ENCODE results near the gene STMP1. TPM values are rescaled to one million over a fixed set of nuclear protein-coding genes. Genes with fewer than 3 reads are reported as not detected.
A peak's percentile ranks its signal among the peaks of the same experiment; 100 is the strongest.
"Not testable (repeated sequence)": the region's sequence is repeated elsewhere in the genome, so short reads cannot be mapped to it uniquely, and the experiment has no call there.

STMP1 gene
- total RNA-seq, 1 experiment from 2014 or later = 38.4 TPM

DNA sequence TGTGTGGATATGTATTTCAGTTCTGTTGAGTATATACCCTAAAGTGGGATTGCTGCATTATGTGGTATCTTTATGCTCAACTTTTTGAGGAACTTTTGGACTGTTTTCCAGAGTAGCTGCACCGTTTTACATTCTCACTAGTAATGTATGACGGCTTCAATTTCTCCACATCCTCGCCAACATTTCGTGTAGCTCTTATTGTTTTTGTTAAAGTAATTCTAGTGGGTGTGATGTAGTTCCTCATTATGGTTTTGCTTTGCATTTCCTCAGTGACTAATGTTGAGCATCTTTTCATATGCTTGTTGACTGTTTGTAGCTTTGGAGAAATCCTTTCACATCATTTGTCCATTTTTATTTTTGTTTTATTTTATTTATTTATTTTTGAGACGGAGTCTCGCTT is 4.5 kb downstream of the STMP1 start:
- no peak overlapping the region for H4K8ac ChIP-seq (replicated peaks; ENCODE audit: insufficient read length, low read depth, low read length)
- no peak overlapping the region for H3K23ac ChIP-seq (ENCODE audit: insufficient read length, low read depth, low read length)
- H2BK15ac ChIP-seq (ENCODE audit: low read depth, low read length) = no peak overlapping the region
- no peak overlapping the region for H2BK12ac ChIP-seq (ENCODE audit: insufficient read length, low read depth, low read length)
- H3K36me3 Mint-ChIP-seq (ENCODE audit: insufficient read depth in 1 of 3, low read depth in 3 of 3) = peaks cover 16 to 23% (median 18%) of the 10 kb centered on the region in 3 experiments
- 0 out of 7 replicates have a peak overlapping the region, but pooled peaks of 1 of the 3 experiments have one; percentile 28 for H3K27ac Mint-ChIP-seq
- H3K56ac ChIP-seq (ENCODE audit: insufficient read length, low read depth, low read length) = no peak overlapping the region
- H3K4ac ChIP-seq (ENCODE audit: low read depth, low read length) = no peak overlapping the region
- H2BK20ac ChIP-seq (ENCODE audit: low read depth, low read length, poor library complexity, severe bottlenecking) = no peak overlapping the region
- H4K91ac ChIP-seq (ENCODE audit: insufficient read length, low read depth, low read length) = no peak overlapping the region
- H3K4me2 ChIP-seq (ENCODE audit: insufficient read depth, insufficient read length, low read length) = no peak overlapping the region
- no peak for DNase-seq
- peaks cover 7% of the 10 kb centered on the region; the same call in 1 of the 2 replicates for H3K79me2 ChIP-seq (ENCODE audit: insufficient read depth, low read length)
- TF ChIP-seq, protein P1, sequence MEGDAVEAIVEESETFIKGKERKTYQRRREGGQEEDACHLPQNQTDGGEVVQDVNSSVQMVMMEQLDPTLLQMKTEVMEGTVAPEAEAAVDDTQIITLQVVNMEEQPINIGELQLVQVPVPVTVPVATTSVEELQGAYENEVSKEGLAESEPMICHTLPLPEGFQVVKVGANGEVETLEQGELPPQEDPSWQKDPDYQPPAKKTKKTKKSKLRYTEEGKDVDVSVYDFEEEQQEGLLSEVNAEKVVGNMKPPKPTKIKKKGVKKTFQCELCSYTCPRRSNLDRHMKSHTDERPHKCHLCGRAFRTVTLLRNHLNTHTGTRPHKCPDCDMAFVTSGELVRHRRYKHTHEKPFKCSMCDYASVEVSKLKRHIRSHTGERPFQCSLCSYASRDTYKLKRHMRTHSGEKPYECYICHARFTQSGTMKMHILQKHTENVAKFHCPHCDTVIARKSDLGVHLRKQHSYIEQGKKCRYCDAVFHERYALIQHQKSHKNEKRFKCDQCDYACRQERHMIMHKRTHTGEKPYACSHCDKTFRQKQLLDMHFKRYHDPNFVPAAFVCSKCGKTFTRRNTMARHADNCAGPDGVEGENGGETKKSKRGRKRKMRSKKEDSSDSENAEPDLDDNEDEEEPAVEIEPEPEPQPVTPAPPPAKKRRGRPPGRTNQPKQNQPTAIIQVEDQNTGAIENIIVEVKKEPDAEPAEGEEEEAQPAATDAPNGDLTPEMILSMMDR (conservative IDR thresholded peaks at IDR 0.05) = no peak
- H3K9me3 ChIP-seq (ENCODE audit: control insufficient read depth, low read depth, low read length) = no peaks in the 10 kb centered on the region
- no peak overlapping the region for H2BK5ac ChIP-seq (ENCODE audit: insufficient read length, low read length)
- no peak overlapping the region for H3K18ac ChIP-seq (ENCODE audit: insufficient read length, low read depth, low read length)
- no peaks in the 10 kb centered on the region for H3K27me3 ChIP-seq (ENCODE audit: insufficient read depth, low read length)
- peaks cover 7% of the 10 kb centered on the region for H3K79me1 ChIP-seq (ENCODE audit: insufficient read depth, low read depth, low read length, poor library complexity, severe bottlenecking)
- no peaks in the 10 kb centered on the region for H4K20me1 ChIP-seq (ENCODE audit: control insufficient read depth, insufficient read depth, insufficient read length)
- no peak overlapping the region for H4K5ac ChIP-seq (ENCODE audit: insufficient read length, low read depth, low read length)
- no peak overlapping the region for H3K9ac ChIP-seq (ENCODE audit: extremely low read depth, insufficient read length, low read length)
- H2AFZ ChIP-seq (ENCODE audit: low read length) = no peak overlapping the region
- H2AK5ac ChIP-seq (ENCODE audit: insufficient read length, low read length) = no peak overlapping the region
- no peaks in the 10 kb centered on the region for H3K27me3 Mint-ChIP-seq (ENCODE audit: low read depth)
- WGBS (ENCODE audit: extremely low coverage, insufficient read length, low lambda C conversion rate) = no CpG with 5 or more reads among the region's 6 CpGs
- H3K9me3 Mint-ChIP-seq = peaks cover 0 to 7% of the 10 kb centered on the region in 2 experiments; a peak in 2 of 5 replicates
- no peak overlapping the region for H3K14ac ChIP-seq (ENCODE audit: insufficient read depth, low read length)
- no peaks in the 10 kb centered on the region for H3K4me1 ChIP-seq (ENCODE audit: insufficient read depth, low read length)
- H3K27ac ChIP-seq (ENCODE audit: insufficient read length, low read depth, low read length) = no peak overlapping the region
- H3K4me1 Mint-ChIP-seq = peaks cover 11 to 16% of the 10 kb centered on the region in 2 experiments
- H3K4me3 Mint-ChIP-seq = no peak overlapping the region
- no peak overlapping the region for H3T11ph ChIP-seq (ENCODE audit: low read length)
- peaks cover 3% of the 10 kb centered on the region for H3K23me2 ChIP-seq (ENCODE audit: insufficient read length, low read depth, low read length, poor library complexity, severe bottlenecking)
- no peak overlapping the region for H2BK120ac ChIP-seq (ENCODE audit: low read depth, low read length, poor library complexity, severe bottlenecking)

DNA sequence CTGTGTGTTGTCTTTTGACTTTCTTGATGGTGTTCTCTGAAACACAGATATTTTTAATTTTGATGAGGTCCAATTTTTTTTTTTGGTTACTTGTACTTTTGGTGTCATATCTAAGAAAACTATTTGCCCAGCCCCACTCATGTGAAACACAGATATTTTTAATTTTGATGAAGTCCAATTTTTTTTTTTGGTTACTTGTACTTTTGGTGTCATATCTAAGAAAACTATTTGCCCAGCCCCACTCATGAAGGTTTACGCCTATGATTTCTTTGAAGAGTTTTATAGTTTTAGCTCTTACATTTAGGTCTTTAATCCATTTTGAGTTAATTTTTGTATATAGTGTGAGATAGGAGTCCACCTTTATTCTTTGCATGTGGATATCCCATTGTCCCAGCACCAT is 5.3 kb downstream of the STMP1 start:
- not testable (repeated sequence) for H3K18ac ChIP-seq (ENCODE audit: insufficient read length, low read depth, low read length); H3K23me2 ChIP-seq (ENCODE audit: insufficient read length, low read depth, low read length, poor library complexity, severe bottlenecking); H3K14ac ChIP-seq (ENCODE audit: insufficient read depth, low read length); H4K20me1 ChIP-seq (ENCODE audit: control insufficient read depth, insufficient read depth, insufficient read length); H3K79me2 ChIP-seq (ENCODE audit: insufficient read depth, low read length); H3K4me3 Mint-ChIP-seq; H3K9ac ChIP-seq (ENCODE audit: extremely low read depth, insufficient read length, low read length); H2AFZ ChIP-seq (ENCODE audit: low read length); H2BK12ac ChIP-seq (ENCODE audit: insufficient read length, low read depth, low read length); H2BK20ac ChIP-seq (ENCODE audit: low read depth, low read length, poor library complexity, severe bottlenecking); H3K56ac ChIP-seq (ENCODE audit: insufficient read length, low read depth, low read length); H3K4me2 ChIP-seq (ENCODE audit: insufficient read depth, insufficient read length, low read length); H3K23ac ChIP-seq (ENCODE audit: insufficient read length, low read depth, low read length); H3K9me3 Mint-ChIP-seq; H4K5ac ChIP-seq (ENCODE audit: insufficient read length, low read depth, low read length); H3K4me1 ChIP-seq (ENCODE audit: insufficient read depth, low read length); H4K91ac ChIP-seq (ENCODE audit: insufficient read length, low read depth, low read length); H3K27me3 ChIP-seq (ENCODE audit: insufficient read depth, low read length); H3K4ac ChIP-seq (ENCODE audit: low read depth, low read length); H3K27ac ChIP-seq (ENCODE audit: insufficient read length, low read depth, low read length); H2AK5ac ChIP-seq (ENCODE audit: insufficient read length, low read length); H4K8ac ChIP-seq (replicated peaks; ENCODE audit: insufficient read length, low read depth, low read length); H3K9me3 ChIP-seq (ENCODE audit: control insufficient read depth, low read depth, low read length); DNase-seq; H2BK5ac ChIP-seq (ENCODE audit: insufficient read length, low read length); H3K27ac Mint-ChIP-seq; H2BK15ac ChIP-seq (ENCODE audit: low read depth, low read length); H2BK120ac ChIP-seq (ENCODE audit: low read depth, low read length, poor library complexity, severe bottlenecking); H3K79me1 ChIP-seq (ENCODE audit: insufficient read depth, low read depth, low read length, poor library complexity, severe bottlenecking); H3K27me3 Mint-ChIP-seq (ENCODE audit: low read depth); H3T11ph ChIP-seq (ENCODE audit: low read length)
- Mint-ChIP-seq H3K4me1 (peaks cover 11 to 14% of the 10 kb centered on the region in 2 experiments), H3K36me3 (ENCODE audit: insufficient read depth in 1 of 3, low read depth in 3 of 3) (peaks cover 16 to 23% (median 18%) of the 10 kb centered on the region in 3 experiments)
- no CpG with 5 or more reads among the region's 1 CpG for WGBS (ENCODE audit: extremely low coverage, insufficient read length, low lambda C conversion rate)

Data from H9 (cell line).